Suppressor macrophage treated with lipopolysaccharide for 4 hours (primary cell): Measurements from ENCODE around the gene STRIP1.

Experiments used
- DNase-seq: peaks from one replicate; pipeline ENCODE4 v3.0.0-alpha.2; 2020

Gene STRIP1, protein sequence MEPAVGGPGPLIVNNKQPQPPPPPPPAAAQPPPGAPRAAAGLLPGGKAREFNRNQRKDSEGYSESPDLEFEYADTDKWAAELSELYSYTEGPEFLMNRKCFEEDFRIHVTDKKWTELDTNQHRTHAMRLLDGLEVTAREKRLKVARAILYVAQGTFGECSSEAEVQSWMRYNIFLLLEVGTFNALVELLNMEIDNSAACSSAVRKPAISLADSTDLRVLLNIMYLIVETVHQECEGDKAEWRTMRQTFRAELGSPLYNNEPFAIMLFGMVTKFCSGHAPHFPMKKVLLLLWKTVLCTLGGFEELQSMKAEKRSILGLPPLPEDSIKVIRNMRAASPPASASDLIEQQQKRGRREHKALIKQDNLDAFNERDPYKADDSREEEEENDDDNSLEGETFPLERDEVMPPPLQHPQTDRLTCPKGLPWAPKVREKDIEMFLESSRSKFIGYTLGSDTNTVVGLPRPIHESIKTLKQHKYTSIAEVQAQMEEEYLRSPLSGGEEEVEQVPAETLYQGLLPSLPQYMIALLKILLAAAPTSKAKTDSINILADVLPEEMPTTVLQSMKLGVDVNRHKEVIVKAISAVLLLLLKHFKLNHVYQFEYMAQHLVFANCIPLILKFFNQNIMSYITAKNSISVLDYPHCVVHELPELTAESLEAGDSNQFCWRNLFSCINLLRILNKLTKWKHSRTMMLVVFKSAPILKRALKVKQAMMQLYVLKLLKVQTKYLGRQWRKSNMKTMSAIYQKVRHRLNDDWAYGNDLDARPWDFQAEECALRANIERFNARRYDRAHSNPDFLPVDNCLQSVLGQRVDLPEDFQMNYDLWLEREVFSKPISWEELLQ

GRCh38 chr1:110034451-110035235 lies at the start of gene STRIP1:
Gene STRIP1 (plus strand): TSS chr1:110034624. CDS start chr1:110034638, 14 bp downstream.
- DNase-seq: peak; percentile 98

DNA sequence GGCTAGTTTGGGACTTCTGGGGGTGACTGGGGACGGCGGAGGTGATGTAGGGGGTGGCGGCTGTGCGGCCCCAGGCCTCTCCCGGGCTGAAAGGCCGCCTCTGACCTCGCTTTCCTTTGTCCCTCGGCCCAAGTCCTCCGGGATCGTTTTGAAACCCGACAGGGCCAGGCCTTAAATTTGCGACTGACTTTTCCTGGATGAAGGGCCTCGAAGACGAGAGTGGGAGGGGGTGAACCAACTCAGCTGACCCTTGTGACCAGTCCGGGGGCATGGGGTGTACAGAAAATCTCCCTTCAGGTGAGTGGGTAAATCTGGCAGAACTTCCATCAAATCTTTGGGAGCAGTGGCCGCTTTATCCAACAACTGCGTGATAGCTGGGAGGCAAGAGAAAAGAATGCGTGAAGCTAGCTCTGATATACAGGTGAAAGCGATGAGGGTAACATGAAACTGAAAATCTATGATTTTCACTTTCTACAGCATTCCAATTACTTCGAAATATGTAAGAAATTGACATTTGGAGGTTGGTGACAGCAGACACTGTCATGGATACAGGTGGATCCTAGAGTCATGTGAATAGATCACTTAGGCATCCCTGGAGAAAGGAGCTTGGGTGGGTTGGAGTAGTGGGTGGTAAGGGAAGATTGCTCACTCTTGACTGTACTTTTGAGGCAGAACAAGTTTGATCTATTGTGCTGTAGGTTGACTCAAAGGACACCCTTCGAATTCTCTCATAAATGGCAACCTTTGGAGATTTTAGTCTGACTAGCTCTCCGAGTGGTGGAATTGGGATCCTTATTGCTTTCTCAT lies 49.0 kb upstream of the STRIP1 start:
- peak; percentile 25 for DNase-seq

- DNase-seq: no peak
Observed at GRCh38 chr1:109986054-109986444, 48.4 kb upstream of the STRIP1 start.

DNA sequence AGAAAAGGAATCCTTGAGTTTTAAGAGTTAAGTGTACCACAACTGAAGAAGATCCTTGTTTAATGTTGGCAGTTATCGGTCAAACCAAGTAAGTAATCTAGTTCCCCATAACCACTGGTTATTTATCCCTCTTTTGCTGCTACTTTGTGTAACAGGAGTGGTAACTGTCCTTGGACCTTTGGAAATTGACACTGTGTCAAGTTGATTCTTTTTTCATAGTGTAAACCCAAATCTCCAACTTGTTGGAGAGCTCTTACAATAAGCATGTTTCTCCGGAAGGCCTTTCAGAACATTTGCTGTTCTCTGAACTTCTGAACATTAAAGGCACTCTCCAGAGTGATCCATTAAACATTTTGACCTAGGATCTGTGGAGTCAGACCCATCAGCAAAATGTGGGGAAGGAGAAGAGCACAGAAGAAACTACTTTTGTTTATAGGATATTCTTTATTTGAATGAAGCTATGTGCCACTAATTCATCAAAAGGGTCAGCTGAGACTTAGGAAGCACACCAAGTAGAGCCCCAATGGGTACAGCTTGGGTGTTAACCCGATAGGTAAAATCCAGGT lies 46.0 kb upstream of the STRIP1 start:
- no peak for DNase-seq

- DNase-seq: peak; percentile 76
Observed at GRCh38 chr1:109989506-109990301, 44.7 kb upstream of the STRIP1 start.

DNA sequence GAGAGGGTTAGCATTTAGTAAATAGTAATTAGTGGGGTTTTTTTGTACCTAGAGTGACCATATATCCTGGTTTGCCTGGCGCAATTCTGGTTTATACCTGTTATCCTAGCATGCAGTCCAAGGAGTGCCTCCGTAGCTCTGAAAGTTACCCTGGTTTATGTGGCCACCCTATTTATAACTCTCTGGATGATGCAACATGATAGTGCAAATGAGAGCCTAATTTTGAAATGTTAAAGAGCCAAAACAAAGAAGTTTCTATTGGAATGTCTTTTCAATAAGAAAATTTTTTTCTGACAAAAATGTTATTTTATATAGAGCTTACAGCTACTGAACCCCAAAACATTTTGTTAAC lies 44.1 kb upstream of the STRIP1 start:
- DNase-seq: no peak

GRCh38 chr1:109991400-109991925 lies 43.0 kb upstream of the STRIP1 start:
- DNase-seq: no peak

DNA sequence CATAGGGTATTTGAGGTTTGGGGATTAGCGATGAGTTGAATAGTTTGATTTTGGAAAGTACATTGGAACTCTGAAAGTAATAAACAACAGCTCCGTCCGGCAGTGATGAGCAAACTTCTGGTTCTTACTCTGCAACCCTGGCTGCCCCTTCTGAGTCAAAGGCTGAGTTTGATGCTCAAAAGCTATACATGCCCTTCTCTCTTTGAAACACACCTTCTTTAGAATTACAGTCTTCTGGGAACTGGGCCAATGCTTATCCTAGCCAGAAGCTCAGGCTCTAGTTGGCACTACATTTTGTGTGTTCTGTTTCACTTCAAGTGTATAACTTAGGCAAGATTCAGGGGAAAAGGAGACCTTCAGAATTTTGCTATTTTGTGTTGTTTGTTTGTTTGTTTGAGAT lies 40.5 kb upstream of the STRIP1 start:
- no peak for DNase-seq

GRCh38 chr1:109994654-109995053 lies 39.8 kb upstream of the STRIP1 start:
- no peak for DNase-seq

DNA sequence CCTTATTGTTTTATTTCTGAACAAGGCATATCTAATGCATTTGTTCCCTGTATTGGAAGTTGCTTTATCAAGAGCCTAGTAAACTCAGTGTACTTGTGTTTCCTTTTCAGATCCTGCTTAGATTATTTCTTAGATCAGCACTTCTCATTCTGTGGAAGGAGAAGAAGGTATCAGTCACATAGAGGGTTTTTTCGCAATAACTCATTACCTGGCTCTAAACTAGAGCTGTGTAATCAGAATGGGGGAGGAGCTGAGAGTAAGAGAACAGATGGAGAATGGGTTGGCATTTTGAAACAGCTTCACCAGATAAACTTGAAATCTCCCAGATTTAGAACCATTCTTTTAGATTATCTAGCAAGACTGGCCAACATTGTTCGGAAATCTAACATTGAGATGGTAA lies 38.9 kb upstream of the STRIP1 start:
- DNase-seq: no peak

GRCh38 chr1:109996476-109996875 lies 37.9 kb upstream of the STRIP1 start:
- peak; percentile 51 for DNase-seq

DNA sequence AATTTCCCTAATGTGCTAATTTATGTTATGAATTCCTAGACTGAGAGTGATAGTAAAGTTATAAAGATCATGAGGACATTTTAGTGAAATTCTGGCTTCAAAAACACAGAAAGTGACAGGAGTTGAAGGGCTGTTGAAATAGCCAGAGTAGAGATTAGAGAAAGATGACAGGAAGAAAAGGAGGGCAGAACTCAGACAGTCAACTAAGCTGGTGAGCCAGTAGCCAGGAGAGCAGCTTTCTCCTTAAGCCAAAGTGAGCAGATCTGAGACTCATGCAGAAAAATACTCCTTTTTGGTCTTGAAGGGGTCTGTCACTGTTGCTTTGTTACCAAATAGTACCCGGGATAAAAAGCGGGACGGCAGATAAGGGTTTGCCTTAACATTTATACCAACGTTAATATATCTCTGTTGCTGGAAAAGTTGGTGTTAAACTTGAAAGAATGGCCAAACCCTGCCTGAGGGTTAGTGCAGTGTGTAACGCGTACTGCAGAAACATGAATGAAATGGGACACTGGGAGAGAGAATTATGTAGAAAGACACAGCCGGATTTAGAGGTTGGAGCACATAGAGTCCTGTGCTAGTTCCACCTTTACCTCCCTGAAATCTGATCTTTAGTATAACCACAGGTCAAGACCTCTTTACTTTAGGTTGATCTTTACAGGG lies 37.1 kb upstream of the STRIP1 start:
- DNase-seq: no peak

- DNase-seq: no peak
Observed at GRCh38 chr1:109997867-109998229, 36.6 kb upstream of the STRIP1 start.

- no peak for DNase-seq
Observed at GRCh38 chr1:110002695-110003094, 31.7 kb upstream of the STRIP1 start.

DNA sequence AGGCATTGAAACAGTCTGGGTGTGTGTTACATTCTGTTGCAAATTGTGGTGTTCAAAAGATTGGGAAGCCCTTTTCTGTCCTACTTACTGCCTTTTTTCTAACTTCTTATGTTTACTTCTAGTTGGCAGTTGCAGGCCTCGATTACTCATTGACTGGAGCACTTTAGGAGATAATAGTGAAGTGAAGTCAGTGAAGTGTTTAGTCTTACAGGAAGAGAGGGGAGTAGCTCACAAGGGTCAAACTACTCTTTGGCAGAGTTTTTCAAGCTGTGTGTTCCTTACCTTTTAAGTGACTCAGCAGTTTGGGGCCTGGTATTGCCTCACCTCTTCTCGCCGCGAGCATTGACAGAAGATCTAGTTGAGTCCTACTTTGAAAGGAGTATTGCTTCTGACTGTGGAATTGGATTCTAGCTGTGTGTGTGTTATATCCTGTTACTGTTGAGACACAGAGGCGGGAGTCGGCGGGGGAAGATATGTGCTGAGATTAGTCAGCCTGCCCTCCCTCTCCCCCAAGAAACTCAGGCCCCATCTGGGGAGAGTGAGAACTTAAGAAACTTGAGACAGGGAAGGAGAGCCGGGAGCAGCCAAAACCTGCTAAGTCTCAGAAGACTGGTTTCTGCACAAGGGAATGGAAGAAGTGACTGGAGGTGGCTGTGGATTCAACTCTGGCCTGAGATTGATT lies 30.5 kb upstream of the STRIP1 start:
- DNase-seq: peak; percentile 74

DNA sequence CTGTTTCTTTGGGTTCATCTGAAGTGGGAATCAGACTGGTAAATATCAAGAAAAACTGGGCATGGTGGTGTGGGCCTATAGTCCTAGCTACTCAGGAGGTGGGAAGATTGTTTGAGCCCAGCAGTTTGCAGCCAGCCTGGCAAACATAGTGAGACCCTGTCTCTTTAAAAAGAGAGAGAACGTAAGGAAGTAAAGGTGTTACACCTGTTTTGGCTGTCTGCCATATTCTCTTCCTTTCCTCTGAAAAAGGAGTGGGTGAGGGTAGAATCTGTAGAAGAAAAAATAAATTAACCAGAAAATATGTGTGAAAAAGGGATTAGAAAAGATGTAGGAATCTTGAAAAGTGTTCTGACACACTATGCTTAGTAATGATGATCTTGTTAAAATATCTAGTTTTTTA lies 29.8 kb upstream of the STRIP1 start:
- DNase-seq: no peak

- no peak for DNase-seq
Observed at GRCh38 chr1:110005971-110006370, 28.5 kb upstream of the STRIP1 start.

GRCh38 chr1:110006516-110006915 lies 27.9 kb upstream of the STRIP1 start:
- no peak for DNase-seq

DNA sequence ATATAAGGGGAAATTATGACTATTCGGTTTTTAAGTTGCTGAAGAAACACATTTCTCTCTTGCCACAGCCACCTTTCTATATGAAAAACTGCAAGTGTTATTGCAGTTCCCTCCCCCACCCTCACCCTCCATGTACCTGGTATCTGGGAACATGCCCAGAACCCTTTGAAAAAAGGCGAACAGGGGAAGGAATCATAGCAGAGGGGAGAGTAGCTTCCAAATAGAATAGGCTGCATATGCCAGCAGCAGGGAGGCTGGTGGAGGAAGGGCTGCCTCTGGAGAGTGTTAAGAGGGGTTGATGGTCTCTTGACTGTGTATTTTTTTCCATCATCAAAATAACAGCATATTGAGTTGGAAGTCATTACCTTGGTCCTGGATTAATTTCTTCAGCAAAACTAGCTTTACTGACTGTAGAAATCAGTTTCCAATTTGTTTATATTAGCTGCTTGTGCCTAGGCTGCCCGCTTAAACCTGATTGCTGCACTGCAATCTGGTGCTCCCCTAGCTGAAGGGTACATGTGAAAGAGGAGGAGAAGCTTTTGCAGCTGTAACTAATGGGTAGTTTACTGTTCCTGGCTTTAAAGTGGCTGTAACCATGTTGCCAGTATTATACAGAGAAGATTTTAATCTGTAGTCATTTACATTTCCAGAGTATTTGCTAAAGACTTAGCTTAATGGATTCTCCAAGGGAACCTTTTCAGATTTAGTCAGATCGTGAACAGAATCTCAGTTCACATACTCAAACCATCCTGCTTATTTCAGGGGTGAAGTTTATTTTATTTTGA lies 27.2 kb upstream of the STRIP1 start:
- DNase-seq: no peak
